IMR-90 (cell line): ENCODE measurements around the gene MRPL33. TPM values are rescaled to one million over a fixed set of nuclear protein-coding genes. Genes with fewer than 3 reads are reported as not detected.

ENCODE experiments used
- ATAC-seq: fragments of 200-7000 bp; cut with Tn5 transposase; 2 replicates; pipeline ENCODE4 v1.9.1; 2020; ENCODE audit warnings: low read depth, mild to moderate bottlenecking, moderate library complexity
- BruUV-seq: library from RNA; stranded (reverse); fragments of 400-500 nt; replicated peaks from 2 replicates; lab custom pipeline; 2021; lab: Mats Ljungman, UMichigan
- CTCF ChIA-PET: fragments of 300-600 bp; formaldehyde crosslinking; extraction: SDS; loops from one replicate; lab custom pipeline; 2021; ENCODE audit warnings: antibody characterized with exemption; lab: Yijun Ruan, JAX
- POLR2A ChIA-PET: fragments of 300-600 bp; sonication (Branson Sonifier 250); formaldehyde crosslinking; loops from one replicate; lab custom pipeline; 2022; ENCODE audit warnings: antibody characterized with exemption; ENCODE audit not compliant: unreplicated experiment; lab: Charles Lee
- DNase-seq: peaks from one replicate; pipeline ENCODE4 v3.0.0; 2013
- H2AFZ ChIP-seq: replicated peaks from 2 replicates; pipeline ENCODE3; 2013; ENCODE audit warnings: low read length, mild to moderate bottlenecking; ENCODE audit not compliant: poor library complexity
- H2AK5ac ChIP-seq: 2 replicates; pipeline ENCODE4 v1.6.1; 2013; ENCODE audit warnings: low read depth, low read length, inconsistent platforms
- H2AK9ac ChIP-seq: replicated peaks from 2 replicates; pipeline ENCODE3; 2013; ENCODE audit warnings: mild to moderate bottlenecking, low read depth, low read length, moderate library complexity; ENCODE audit not compliant: poor library complexity
- H2BK120ac ChIP-seq: 2 replicates; pipeline ENCODE4 v1.6.1; 2013; ENCODE audit warnings: low read depth, low read length, inconsistent platforms
- H2BK15ac ChIP-seq: 3 replicates; pipeline ENCODE4 v1.6.1; 2013; ENCODE audit warnings: low read depth, low read length, inconsistent platforms
- H2BK20ac ChIP-seq: 2 replicates; pipeline ENCODE4 v1.6.1; 2013; ENCODE audit warnings: low read depth, mild to moderate bottlenecking, inconsistent platforms, low read length, moderate library complexity
- H2BK5ac ChIP-seq: 2 replicates; pipeline ENCODE4 v1.6.1; 2013; ENCODE audit warnings: mild to moderate bottlenecking, low read depth, low read length, inconsistent platforms; ENCODE audit not compliant: poor library complexity, severe bottlenecking
- H3K14ac ChIP-seq: replicated peaks from 2 replicates; pipeline ENCODE4 v1.6.1; 2013; ENCODE audit warnings: low read depth, low read length, inconsistent platforms
- H3K18ac ChIP-seq: 2 replicates; pipeline ENCODE4 v1.6.1; 2013; ENCODE audit warnings: low read depth, low read length, control low read depth
- H3K23ac ChIP-seq: 2 replicates; pipeline ENCODE4 v1.6.1; 2013; ENCODE audit warnings: low read depth, low read length, inconsistent platforms
- H3K27ac ChIP-seq: 2 replicates; pipeline ENCODE4 v1.5.1; 2013; ENCODE audit warnings: mild to moderate bottlenecking, control low read depth, low read length; ENCODE audit not compliant: insufficient read depth
- H3K27me3 ChIP-seq: 2 replicates; pipeline ENCODE4 v1.6.1; 2013; ENCODE audit warnings: low read length; ENCODE audit not compliant: control insufficient read depth, insufficient read depth
- H3K36me3 ChIP-seq: 2 replicates; pipeline ENCODE4 v1.6.1; 2013; ENCODE audit warnings: low read length, mixed read lengths; ENCODE audit not compliant: control insufficient read depth, insufficient read depth
- H3K4ac ChIP-seq: 2 replicates; pipeline ENCODE4 v1.6.1; 2013; ENCODE audit warnings: low read depth, low read length, inconsistent platforms
- H3K4me1 ChIP-seq: 2 replicates; pipeline ENCODE4 v1.6.1; 2013; ENCODE audit warnings: low read length, mixed read lengths; ENCODE audit not compliant: control insufficient read depth, insufficient read depth
- H3K4me2 ChIP-seq: 2 replicates; pipeline ENCODE4 v1.6.1; 2013; ENCODE audit warnings: low read depth, mild to moderate bottlenecking, control low read depth, low read length, moderate library complexity
- H3K4me3 ChIP-seq: 2 replicates; pipeline ENCODE4 v1.5.1; 2013; ENCODE audit warnings: low read depth, mild to moderate bottlenecking, control low read depth, low read length, moderate library complexity; ENCODE audit not compliant: insufficient read depth
- H3K56ac ChIP-seq: 2 replicates; pipeline ENCODE4 v1.6.1; 2013; ENCODE audit warnings: low read length, inconsistent platforms; ENCODE audit not compliant: insufficient read depth; ENCODE audit errors: extremely low read depth
- H3K79me1 ChIP-seq, 2 experiments: 2 replicates each; pipeline ENCODE4 v1.6.1; 2013; ENCODE audit warnings: low read length in 2 of 2, inconsistent platforms in 1 of 2, low read depth in 1 of 2
- H3K9ac ChIP-seq: 2 replicates; pipeline ENCODE4 v1.6.1; 2013; ENCODE audit warnings: low read depth, low read length, control low read depth
- H3K9me1 ChIP-seq: 2 replicates; pipeline ENCODE4 v1.6.1; 2013; ENCODE audit warnings: low read length, inconsistent platforms; ENCODE audit not compliant: insufficient read depth
- H3K9me3 ChIP-seq: 2 replicates; pipeline ENCODE4 v1.6.1; 2013; ENCODE audit warnings: low read length; ENCODE audit not compliant: control insufficient read depth, insufficient read depth
- H4K20me1 ChIP-seq: 2 replicates; pipeline ENCODE4 v1.6.1; 2013; ENCODE audit warnings: low read length, inconsistent platforms; ENCODE audit not compliant: insufficient read depth
- H4K5ac ChIP-seq: 2 replicates; pipeline ENCODE4 v1.6.1; 2013; ENCODE audit warnings: mild to moderate bottlenecking, low read depth, low read length, control low read depth
- H4K8ac ChIP-seq, 2 experiments: 2 replicates each; pipeline ENCODE4 v1.6.1; 2013; ENCODE audit warnings: low read depth in 2 of 2, low read length in 2 of 2, control low read depth in 1 of 2, inconsistent platforms in 1 of 2
- H4K91ac ChIP-seq: 2 replicates; pipeline ENCODE4 v1.6.1; 2013; ENCODE audit warnings: low read depth, low read length, inconsistent platforms; ENCODE audit not compliant: insufficient read depth
- CTCF ChIP-seq: conservative IDR thresholded peaks from 2 replicates; pipeline ENCODE4 v1.5.1; 2012; ENCODE audit warnings: mild to moderate bottlenecking, low read depth, low read length, improper control_type of control experiment
- MAZ ChIP-seq: IDR thresholded peaks from 2 replicates; pipeline ENCODE4 v1.6.1; 2012; ENCODE audit warnings: low read depth, mild to moderate bottlenecking, low read length, improper control_type of control experiment, moderate library complexity, borderline replicate concordance
- WGBS, 2 experiments: methylation state at CpG; one replicate each; pipeline versions ENCODE4 v1.1.5 to v1.1.7; 2013; ENCODE audit warnings: missing lambda C conversion rate in 2 of 2; ENCODE audit not compliant: insufficient read length in 1 of 2; ENCODE audit errors: extremely low coverage in 2 of 2; 5-methylcytosine and 5-hydroxymethylcytosine counted together
- dilution Hi-C: fragments of 300-500 bp; cut with HindIII; formaldehyde crosslinking; loops from one replicate; pipeline ENCODE4 v1.14.3; 2018; ENCODE audit warnings: low sequenced_read_pairs; ENCODE audit not compliant: unreplicated experiment
- in situ Hi-C: fragments of 300-500 bp; cut with MboI; formaldehyde crosslinking; loops from 3 replicates; pipeline ENCODE4 v1.14.3; 2019; ENCODE audit warnings: low sequenced_read_pairs, inconsistent platforms, mixed read lengths
- intact Hi-C: fragments of 100-400 bp; cut with micrococcal nuclease; formaldehyde crosslinking; loops from 2 replicates; pipeline ENCODE4 v1.10.0; 2022
- polyA plus RNA-seq, 3 experiments: library from polyadenylated mRNA; depleted of rRNA; stranded (reverse); fragments of >200 nt; gene quantifications; 2 replicates each; pipeline ENCODE4 v1.2.3, GENCODE V29; 2012; ENCODE audit warnings: low replicate concordance in 1 of 3
- total RNA-seq: library from RNA; depleted of rRNA; stranded (reverse); fragments of >200 nt; gene quantifications from 2 replicates; pipeline ENCODE4 v1.2.3, GENCODE V29; 2012

MRPL33 gene
- total and polyA plus RNA-seq, 2 of the 4 experiments (the other 2 are of a cell fraction): 13.3 to 101 TPM

GRCh38 chr2:27772804-27773203 lies 1.3 kb downstream of the MRPL33 start:
- no peaks in the 10 kb centered on the region for H3K27me3 ChIP-seq
- no peak overlapping the region for H2AK9ac ChIP-seq
- H2BK120ac ChIP-seq: peak overlapping the region; percentile 14; the same call in 1 of the 2 replicates
- H3K36me3 ChIP-seq: peaks cover 7% of the 10 kb centered on the region
- in situ Hi-C loops (no loop called here), intact Hi-C loops (loop anchor here (2.0 to 10.0 kb wide), 2 partner anchors 26 to 182 kb away; no protein-coding TSS in a partner anchor), dilution Hi-C loops (no loop called here)
- H4K5ac ChIP-seq: peak overlapping the region; percentile 78; the same call in 1 of the 2 replicates
- peak overlapping the region; percentile 57; the same call in 1 of the 2 replicates for H3K4ac ChIP-seq
- peak overlapping the region; percentile 73; the same call in 1 of the 2 replicates for H3K4me3 ChIP-seq
- no peaks in the 10 kb centered on the region for H4K20me1 ChIP-seq
- H3K14ac ChIP-seq: 0 out of 2 replicates have a peak overlapping the region, but pooled peaks have one; percentile 30
- peaks cover 12% of the 10 kb centered on the region for H3K4me1 ChIP-seq
- BruUV-seq: no TSS peak
- peak overlapping the region; percentile 4; the same call in 1 of the 2 replicates for H2BK20ac ChIP-seq
- peak overlapping the region; percentile 90 for H3K4me2 ChIP-seq
- peak; percentile 35 for DNase-seq
- POLR2A ChIA-PET: interaction anchor here (1.2 kb wide), 1 partner anchor 18 kb away, joined by 4 read pairs; no protein-coding TSS in a partner anchor
- no peak overlapping the region for H2AK5ac ChIP-seq
- no peak overlapping the region; the same call in 1 of the 2 replicates for H3K23ac ChIP-seq
- H3K9ac ChIP-seq: peak overlapping the region; percentile 60; the same call in 1 of the 2 replicates
- H3K9me3 ChIP-seq: no peaks in the 10 kb centered on the region
- no peak overlapping the region for H2BK15ac ChIP-seq
- CTCF ChIA-PET: interaction anchor here (0.6 kb wide), 1 partner anchor 622 kb away, joined by 3 read pairs; no protein-coding TSS in a partner anchor
- H4K91ac ChIP-seq: peak overlapping the region; percentile 37; the same call in 1 of the 2 replicates
- peak overlapping the region; percentile 71; the same call in 1 of the 2 replicates for H3K18ac ChIP-seq
- peak overlapping the region; percentile 27; the same call in 1 of the 2 replicates for H3K56ac ChIP-seq
- H3K79me1 ChIP-seq: peaks cover 7 to 54% of the 10 kb centered on the region in 2 experiments
- ATAC-seq: no peak
- no CpG with 5 or more reads among the region's 2 CpGs for WGBS, 2 experiments
- peak overlapping the region in 1 of 2 experiments; percentile 51; a peak in 2 of 4 replicates for H4K8ac ChIP-seq
- peak overlapping the region; percentile 70; the same call in 1 of the 2 replicates for H3K27ac ChIP-seq
- TF ChIP-seq MAZ (no peak), CTCF (no peak)
- H2BK5ac ChIP-seq: peak overlapping the region; percentile 97
- H2AFZ ChIP-seq: no peak overlapping the region
- peaks cover 2% of the 10 kb centered on the region; the same call in 1 of the 2 replicates for H3K9me1 ChIP-seq
